K562 (cell line): ENCODE data around the gene BEST4. TPM values are rescaled to one million over a fixed set of nuclear protein-coding genes. Genes with fewer than 3 reads are reported as not detected.

Experiments used
- CREM ChIP-seq: IDR thresholded peaks from 2 replicates; pipeline ENCODE4 v1.6.1; 2014; ENCODE audit warnings: antibody characterized with exemption, low read depth
- HDAC1 ChIP-seq, 2 experiments: fragments of 450-650 bp; IDR thresholded peaks; 2 replicates each; pipeline ENCODE4 v1.6.1; 2016 to 2017; ENCODE audit warnings: inconsistent platforms in 1 of 2, mild to moderate bottlenecking in 1 of 2, moderate library complexity in 1 of 2
- KDM5B ChIP-seq: fragments of 200-600 bp; sonication (generic); IDR thresholded peaks from 2 replicates; pipeline ENCODE4 v1.6.1; 2012; ENCODE audit warnings: low read depth, mild to moderate bottlenecking, moderate library complexity, low read length, control low read depth, inconsistent platforms; ENCODE audit not compliant: insufficient replicate concordance
- RCOR1 ChIP-seq, 2 experiments: IDR thresholded peaks; 2 replicates each; pipeline ENCODE4 v1.6.1; 2012; ENCODE audit warnings: low read depth in 2 of 2, low read length in 2 of 2, borderline replicate concordance in 1 of 2, improper control_type of control experiment in 1 of 2
- polyA plus RNA-seq, 8 experiments: library from polyadenylated mRNA; depleted of rRNA in 4 of 8; stranded (reverse) in 5 of 8; unstranded in 3 of 8; fragments of >200 nt; fragmentation: Nextera tagmentation in 2 of 8; fragmentation: Illumina TruSeq in 1 of 8; extraction: Ambion mirVana in 2 of 8; extraction: Trizol in 1 of 8; gene quantifications; 2 replicates each; pipeline versions ENCODE4 v1.2.1 to v1.2.3, GENCODE V29; 2011 to 2014; ENCODE audit warnings: inconsistent platforms in 1 of 8, missing spikeins in 1 of 8
- total RNA-seq, 7 experiments: library from RNA; depleted of rRNA in 6 of 7; stranded (reverse); fragments of >200 nt in 6 of 7; fragmentation: Illumina TruSeq in 2 of 7; extraction: Trizol in 2 of 7; gene quantifications; 2 replicates each; pipeline versions ENCODE4 v1.2.1 to v1.2.3, GENCODE V29; 2011 to 2021; ENCODE audit warnings: low replicate concordance in 1 of 7
- TF ChIP-seq, protein P1 (sequence below), 3 experiments: fragments of 200-800 bp in 1 of 3; fragments of 250-450 bp in 1 of 3; fragments of 450-650 bp in 1 of 3; sonication (Bioruptor Pico) in 1 of 3; sonication (Bioruptor generic) in 1 of 3; formaldehyde crosslinking in 1 of 3; IDR thresholded peaks; 2 replicates each; pipeline versions ENCODE4 v1.6.1 to v1.8.0; 2016 to 2022; ENCODE audit warnings: mild to moderate bottlenecking in 2 of 3, missing genetic modification characterization in 2 of 3, missing compliant biosample characterization in 1 of 3, moderate library complexity in 1 of 3
- TF ChIP-seq, protein P2 (sequence below): fragments of 250-450 bp; sonication (Bioruptor Pico); IDR thresholded peaks from 2 replicates; pipeline ENCODE4 v1.4.0; 2020
- TF ChIP-seq, protein P3 (sequence below): sonication (generic); formaldehyde crosslinking; IDR thresholded peaks from 2 replicates; pipeline ENCODE4 v1.8.0; 2022; ENCODE audit warnings: mild to moderate bottlenecking, missing genetic modification reagents

The BEST4 gene
- total and polyA plus RNA-seq, 9 of the 15 experiments (the other 6 are each of a cell fraction or from before 2014, with no cell fraction given) = 0.07 to 0.11 TPM; not detected in 7

DNA sequence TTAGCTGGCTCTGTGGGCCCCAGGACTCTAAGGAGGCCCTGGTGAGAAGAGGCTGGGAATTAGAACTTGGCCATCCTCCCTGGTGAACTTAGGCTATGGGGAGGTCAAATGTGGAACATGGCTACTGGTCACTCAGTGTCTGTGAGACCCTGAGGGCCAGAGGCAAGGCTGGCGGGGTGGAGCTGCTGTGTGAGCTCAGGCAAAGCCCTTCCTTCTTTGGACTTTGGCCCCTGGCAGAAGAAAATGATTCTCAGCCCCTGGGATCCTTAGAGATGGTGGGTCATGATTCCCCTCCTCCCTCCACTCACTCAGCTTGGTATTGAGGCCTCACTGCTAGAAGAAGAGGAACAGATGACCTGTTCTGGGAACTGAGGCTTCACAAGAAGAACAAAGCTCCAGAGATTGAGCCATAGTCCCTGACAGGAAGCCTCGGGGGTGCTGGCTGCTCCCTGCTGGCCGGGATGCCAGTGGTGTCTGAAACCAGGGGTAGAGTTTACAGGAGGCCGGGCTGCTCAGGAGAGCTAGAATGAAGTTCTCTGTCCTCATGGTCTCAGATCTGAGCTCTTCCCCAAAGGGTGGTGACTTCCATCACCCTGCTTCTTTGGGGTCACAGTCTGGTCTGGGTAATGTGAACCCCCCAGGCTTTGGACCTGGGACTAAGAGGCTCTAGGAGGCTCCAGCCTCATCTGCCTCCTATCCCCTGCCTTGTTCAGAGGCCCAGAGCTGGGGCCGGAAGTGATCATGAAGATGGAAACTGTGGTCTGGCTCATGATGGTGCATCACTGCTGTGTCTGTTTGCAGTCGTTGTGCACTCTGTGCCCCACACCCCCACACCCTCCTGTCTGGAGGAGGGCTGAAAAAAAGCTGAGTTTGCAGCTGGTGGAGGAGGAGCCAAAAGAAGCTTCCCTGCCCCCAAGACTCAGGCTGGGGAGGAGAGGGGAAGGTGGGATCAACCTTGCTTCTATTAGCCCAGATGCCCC is 21.3 kb upstream of the BEST4 start (continued):
- TF ChIP-seq, protein P1, sequence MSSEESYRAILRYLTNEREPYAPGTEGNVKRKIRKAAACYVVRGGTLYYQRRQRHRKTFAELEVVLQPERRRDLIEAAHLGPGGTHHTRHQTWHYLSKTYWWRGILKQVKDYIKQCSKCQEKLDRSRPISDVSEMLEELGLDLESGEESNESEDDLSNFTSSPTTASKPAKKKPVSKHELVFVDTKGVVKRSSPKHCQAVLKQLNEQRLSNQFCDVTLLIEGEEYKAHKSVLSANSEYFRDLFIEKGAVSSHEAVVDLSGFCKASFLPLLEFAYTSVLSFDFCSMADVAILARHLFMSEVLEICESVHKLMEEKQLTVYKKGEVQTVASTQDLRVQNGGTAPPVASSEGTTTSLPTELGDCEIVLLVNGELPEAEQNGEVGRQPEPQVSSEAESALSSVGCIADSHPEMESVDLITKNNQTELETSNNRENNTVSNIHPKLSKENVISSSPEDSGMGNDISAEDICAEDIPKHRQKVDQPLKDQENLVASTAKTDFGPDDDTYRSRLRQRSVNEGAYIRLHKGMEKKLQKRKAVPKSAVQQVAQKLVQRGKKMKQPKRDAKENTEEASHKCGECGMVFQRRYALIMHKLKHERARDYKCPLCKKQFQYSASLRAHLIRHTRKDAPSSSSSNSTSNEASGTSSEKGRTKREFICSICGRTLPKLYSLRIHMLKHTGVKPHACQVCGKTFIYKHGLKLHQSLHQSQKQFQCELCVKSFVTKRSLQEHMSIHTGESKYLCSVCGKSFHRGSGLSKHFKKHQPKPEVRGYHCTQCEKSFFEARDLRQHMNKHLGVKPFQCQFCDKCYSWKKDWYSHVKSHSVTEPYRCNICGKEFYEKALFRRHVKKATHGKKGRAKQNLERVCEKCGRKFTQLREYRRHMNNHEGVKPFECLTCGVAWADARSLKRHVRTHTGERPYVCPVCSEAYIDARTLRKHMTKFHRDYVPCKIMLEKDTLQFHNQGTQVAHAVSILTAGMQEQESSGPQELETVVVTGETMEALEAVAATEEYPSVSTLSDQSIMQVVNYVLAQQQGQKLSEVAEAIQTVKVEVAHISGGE (CRISPR knock-in tag; IDR thresholded peaks at IDR 0.05) = peak in 1 of 3 experiments; percentile 57; a peak in 1 of 6 replicates
- TF ChIP-seq, protein P2, sequence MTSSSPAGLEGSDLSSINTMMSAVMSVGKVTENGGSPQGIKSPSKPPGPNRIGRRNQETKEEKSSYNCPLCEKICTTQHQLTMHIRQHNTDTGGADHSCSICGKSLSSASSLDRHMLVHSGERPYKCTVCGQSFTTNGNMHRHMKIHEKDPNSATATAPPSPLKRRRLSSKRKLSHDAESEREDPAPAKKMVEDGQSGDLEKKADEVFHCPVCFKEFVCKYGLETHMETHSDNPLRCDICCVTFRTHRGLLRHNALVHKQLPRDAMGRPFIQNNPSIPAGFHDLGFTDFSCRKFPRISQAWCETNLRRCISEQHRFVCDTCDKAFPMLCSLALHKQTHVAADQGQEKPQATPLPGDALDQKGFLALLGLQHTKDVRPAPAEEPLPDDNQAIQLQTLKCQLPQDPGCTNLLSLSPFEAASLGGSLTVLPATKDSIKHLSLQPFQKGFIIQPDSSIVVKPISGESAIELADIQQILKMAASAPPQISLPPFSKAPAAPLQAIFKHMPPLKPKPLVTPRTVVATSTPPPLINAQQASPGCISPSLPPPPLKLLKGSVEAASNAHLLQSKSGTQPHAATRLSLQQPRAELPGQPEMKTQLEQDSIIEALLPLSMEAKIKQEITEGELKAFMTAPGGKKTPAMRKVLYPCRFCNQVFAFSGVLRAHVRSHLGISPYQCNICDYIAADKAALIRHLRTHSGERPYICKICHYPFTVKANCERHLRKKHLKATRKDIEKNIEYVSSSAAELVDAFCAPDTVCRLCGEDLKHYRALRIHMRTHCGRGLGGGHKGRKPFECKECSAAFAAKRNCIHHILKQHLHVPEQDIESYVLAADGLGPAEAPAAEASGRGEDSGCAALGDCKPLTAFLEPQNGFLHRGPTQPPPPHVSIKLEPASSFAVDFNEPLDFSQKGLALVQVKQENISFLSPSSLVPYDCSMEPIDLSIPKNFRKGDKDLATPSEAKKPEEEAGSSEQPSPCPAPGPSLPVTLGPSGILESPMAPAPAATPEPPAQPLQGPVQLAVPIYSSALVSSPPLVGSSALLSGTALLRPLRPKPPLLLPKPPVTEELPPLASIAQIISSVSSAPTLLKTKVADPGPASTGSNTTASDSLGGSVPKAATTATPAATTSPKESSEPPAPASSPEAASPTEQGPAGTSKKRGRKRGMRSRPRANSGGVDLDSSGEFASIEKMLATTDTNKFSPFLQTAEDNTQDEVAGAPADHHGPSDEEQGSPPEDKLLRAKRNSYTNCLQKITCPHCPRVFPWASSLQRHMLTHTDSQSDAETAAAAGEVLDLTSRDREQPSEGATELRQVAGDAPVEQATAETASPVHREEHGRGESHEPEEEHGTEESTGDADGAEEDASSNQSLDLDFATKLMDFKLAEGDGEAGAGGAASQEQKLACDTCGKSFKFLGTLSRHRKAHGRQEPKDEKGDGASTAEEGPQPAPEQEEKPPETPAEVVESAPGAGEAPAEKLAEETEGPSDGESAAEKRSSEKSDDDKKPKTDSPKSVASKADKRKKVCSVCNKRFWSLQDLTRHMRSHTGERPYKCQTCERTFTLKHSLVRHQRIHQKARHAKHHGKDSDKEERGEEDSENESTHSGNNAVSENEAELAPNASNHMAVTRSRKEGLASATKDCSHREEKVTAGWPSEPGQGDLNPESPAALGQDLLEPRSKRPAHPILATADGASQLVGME (CRISPR knock-in tag) = no peak
- TF ChIP-seq CREM (0 out of 2 replicates have a peak, but pooled peaks have one; percentile 36), RCOR1 (IDR thresholded peaks at IDR 0.05; ENCODE audit: borderline replicate concordance in 1 of 2, low read depth in 2 of 2, low read length in 2 of 2) (no peak; a peak in 1 of 4 replicates), KDM5B (peak; percentile 11), HDAC1 (IDR thresholded peaks at IDR 0.05) (peak in 1 of 2 experiments; percentile 11; a peak in 1 of 4 replicates)
- TF ChIP-seq, protein P3, sequence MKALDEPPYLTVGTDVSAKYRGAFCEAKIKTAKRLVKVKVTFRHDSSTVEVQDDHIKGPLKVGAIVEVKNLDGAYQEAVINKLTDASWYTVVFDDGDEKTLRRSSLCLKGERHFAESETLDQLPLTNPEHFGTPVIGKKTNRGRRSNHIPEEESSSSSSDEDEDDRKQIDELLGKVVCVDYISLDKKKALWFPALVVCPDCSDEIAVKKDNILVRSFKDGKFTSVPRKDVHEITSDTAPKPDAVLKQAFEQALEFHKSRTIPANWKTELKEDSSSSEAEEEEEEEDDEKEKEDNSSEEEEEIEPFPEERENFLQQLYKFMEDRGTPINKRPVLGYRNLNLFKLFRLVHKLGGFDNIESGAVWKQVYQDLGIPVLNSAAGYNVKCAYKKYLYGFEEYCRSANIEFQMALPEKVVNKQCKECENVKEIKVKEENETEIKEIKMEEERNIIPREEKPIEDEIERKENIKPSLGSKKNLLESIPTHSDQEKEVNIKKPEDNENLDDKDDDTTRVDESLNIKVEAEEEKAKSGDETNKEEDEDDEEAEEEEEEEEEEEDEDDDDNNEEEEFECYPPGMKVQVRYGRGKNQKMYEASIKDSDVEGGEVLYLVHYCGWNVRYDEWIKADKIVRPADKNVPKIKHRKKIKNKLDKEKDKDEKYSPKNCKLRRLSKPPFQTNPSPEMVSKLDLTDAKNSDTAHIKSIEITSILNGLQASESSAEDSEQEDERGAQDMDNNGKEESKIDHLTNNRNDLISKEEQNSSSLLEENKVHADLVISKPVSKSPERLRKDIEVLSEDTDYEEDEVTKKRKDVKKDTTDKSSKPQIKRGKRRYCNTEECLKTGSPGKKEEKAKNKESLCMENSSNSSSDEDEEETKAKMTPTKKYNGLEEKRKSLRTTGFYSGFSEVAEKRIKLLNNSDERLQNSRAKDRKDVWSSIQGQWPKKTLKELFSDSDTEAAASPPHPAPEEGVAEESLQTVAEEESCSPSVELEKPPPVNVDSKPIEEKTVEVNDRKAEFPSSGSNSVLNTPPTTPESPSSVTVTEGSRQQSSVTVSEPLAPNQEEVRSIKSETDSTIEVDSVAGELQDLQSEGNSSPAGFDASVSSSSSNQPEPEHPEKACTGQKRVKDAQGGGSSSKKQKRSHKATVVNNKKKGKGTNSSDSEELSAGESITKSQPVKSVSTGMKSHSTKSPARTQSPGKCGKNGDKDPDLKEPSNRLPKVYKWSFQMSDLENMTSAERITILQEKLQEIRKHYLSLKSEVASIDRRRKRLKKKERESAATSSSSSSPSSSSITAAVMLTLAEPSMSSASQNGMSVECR = 0 out of 2 replicates have a peak, but pooled peaks have one; percentile 15
